ENCODE data around the gene CNTRL.

Gene CNTRL

GRCh38 chr9:121098567-121099198 is 23.9 kb downstream of the CNTRL start:
- no peak for TF ChIP-seq POLR2AphosphoS5 (IDR thresholded peaks at IDR 0.05; ENCODE audit: low read depth, low read length)
- TF ChIP-seq TAF1 (IDR thresholded peaks at IDR 0.05; ENCODE audit: borderline replicate concordance, insufficient read depth, low read length) = no peak
- no peak for TF ChIP-seq SIN3A (IDR thresholded peaks at IDR 0.05; ENCODE audit: borderline replicate concordance, insufficient read depth, low read length)
- no peak for TF ChIP-seq FOXP2 (optimal IDR thresholded peaks at IDR 0.05; ENCODE audit: borderline replicate concordance, extremely low read depth, extremely low read length, insufficient read depth)
- TF ChIP-seq, protein P1, sequence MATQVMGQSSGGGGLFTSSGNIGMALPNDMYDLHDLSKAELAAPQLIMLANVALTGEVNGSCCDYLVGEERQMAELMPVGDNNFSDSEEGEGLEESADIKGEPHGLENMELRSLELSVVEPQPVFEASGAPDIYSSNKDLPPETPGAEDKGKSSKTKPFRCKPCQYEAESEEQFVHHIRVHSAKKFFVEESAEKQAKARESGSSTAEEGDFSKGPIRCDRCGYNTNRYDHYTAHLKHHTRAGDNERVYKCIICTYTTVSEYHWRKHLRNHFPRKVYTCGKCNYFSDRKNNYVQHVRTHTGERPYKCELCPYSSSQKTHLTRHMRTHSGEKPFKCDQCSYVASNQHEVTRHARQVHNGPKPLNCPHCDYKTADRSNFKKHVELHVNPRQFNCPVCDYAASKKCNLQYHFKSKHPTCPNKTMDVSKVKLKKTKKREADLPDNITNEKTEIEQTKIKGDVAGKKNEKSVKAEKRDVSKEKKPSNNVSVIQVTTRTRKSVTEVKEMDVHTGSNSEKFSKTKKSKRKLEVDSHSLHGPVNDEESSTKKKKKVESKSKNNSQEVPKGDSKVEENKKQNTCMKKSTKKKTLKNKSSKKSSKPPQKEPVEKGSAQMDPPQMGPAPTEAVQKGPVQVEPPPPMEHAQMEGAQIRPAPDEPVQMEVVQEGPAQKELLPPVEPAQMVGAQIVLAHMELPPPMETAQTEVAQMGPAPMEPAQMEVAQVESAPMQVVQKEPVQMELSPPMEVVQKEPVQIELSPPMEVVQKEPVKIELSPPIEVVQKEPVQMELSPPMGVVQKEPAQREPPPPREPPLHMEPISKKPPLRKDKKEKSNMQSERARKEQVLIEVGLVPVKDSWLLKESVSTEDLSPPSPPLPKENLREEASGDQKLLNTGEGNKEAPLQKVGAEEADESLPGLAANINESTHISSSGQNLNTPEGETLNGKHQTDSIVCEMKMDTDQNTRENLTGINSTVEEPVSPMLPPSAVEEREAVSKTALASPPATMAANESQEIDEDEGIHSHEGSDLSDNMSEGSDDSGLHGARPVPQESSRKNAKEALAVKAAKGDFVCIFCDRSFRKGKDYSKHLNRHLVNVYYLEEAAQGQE (IDR thresholded peaks at IDR 0.05; ENCODE audit: insufficient read depth in 1 of 2, low read depth in 2 of 2, low read length in 2 of 2) = no peak

- TF ChIP-seq POLR2AphosphoS5 (IDR thresholded peaks at IDR 0.05; ENCODE audit: low read depth, low read length) (no peak), FOXP2 (optimal IDR thresholded peaks at IDR 0.05; ENCODE audit: borderline replicate concordance, extremely low read depth, extremely low read length, insufficient read depth) (no peak), TAF1 (IDR thresholded peaks at IDR 0.05; ENCODE audit: borderline replicate concordance, insufficient read depth, low read length) (no peak), SIN3A (IDR thresholded peaks at IDR 0.05; ENCODE audit: borderline replicate concordance, insufficient read depth, low read length) (no peak)
- TF ChIP-seq, protein P1 (IDR thresholded peaks at IDR 0.05; ENCODE audit: insufficient read depth in 1 of 2, low read depth in 2 of 2, low read length in 2 of 2) = no peak
These were observed 30.8 kb downstream of the CNTRL start for GRCh38 chr9:121105531-121105930.

- TF ChIP-seq FOXP2 (optimal IDR thresholded peaks at IDR 0.05; ENCODE audit: borderline replicate concordance, extremely low read depth, extremely low read length, insufficient read depth) (no peak), SIN3A (IDR thresholded peaks at IDR 0.05; ENCODE audit: borderline replicate concordance, insufficient read depth, low read length) (no peak), POLR2AphosphoS5 (IDR thresholded peaks at IDR 0.05; ENCODE audit: low read depth, low read length) (no peak), TAF1 (IDR thresholded peaks at IDR 0.05; ENCODE audit: borderline replicate concordance, insufficient read depth, low read length) (no peak)
- TF ChIP-seq, protein P1 (IDR thresholded peaks at IDR 0.05; ENCODE audit: insufficient read depth in 1 of 2, low read depth in 2 of 2, low read length in 2 of 2) = no peak
These were observed 32.3 kb downstream of the CNTRL start for GRCh38 chr9:121107029-121107428.

- TF ChIP-seq, protein P1 (IDR thresholded peaks at IDR 0.05; ENCODE audit: insufficient read depth in 1 of 2, low read depth in 2 of 2, low read length in 2 of 2) = no peak
These were observed 33.1 kb downstream of the CNTRL start for GRCh38 chr9:121107881-121108280.

DNA sequence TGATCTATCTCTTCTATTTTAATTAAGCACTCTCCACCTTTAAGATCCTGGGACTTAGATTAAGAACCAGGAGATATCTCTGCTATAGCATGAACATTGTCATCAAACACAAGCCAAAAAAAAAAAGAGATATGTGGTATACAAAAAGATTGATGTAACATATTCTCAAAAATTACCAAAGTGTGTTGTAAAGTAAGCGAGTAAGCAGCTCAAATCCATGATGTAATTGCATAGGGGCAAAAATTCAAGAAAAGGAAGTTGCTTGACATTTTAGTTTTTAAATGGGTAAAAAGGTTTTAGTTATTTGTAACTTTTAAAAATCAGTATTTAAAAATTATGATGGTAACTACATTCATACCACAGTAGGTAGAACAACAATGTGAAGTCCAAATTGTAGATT is 40.7 kb downstream of the CNTRL start:
- TF ChIP-seq, protein P1 (IDR thresholded peaks at IDR 0.05; ENCODE audit: insufficient read depth in 1 of 2, low read depth in 2 of 2, low read length in 2 of 2) = no peak
- TF ChIP-seq FOXP2 (optimal IDR thresholded peaks at IDR 0.05; ENCODE audit: borderline replicate concordance, extremely low read depth, extremely low read length, insufficient read depth) (no peak), POLR2AphosphoS5 (IDR thresholded peaks at IDR 0.05; ENCODE audit: low read depth, low read length) (no peak), SIN3A (IDR thresholded peaks at IDR 0.05; ENCODE audit: borderline replicate concordance, insufficient read depth, low read length) (no peak), TAF1 (IDR thresholded peaks at IDR 0.05; ENCODE audit: borderline replicate concordance, insufficient read depth, low read length) (no peak)
